HG02759 (cell line): ENCODE data around the gene APBB3.
"Not testable (repeated sequence)": the region's sequence is repeated elsewhere in the genome, so short reads cannot be mapped to it uniquely, and the experiment has no call there.

Source experiments
- ATAC-seq: cut with Tn5 transposase; IDR thresholded peaks from one replicate; pipeline ENCODE4 v1.9.1; 2021; ENCODE audit warnings: mild to moderate bottlenecking, moderate library complexity; ENCODE audit not compliant: unreplicated experiment

The APBB3 gene, protein sequence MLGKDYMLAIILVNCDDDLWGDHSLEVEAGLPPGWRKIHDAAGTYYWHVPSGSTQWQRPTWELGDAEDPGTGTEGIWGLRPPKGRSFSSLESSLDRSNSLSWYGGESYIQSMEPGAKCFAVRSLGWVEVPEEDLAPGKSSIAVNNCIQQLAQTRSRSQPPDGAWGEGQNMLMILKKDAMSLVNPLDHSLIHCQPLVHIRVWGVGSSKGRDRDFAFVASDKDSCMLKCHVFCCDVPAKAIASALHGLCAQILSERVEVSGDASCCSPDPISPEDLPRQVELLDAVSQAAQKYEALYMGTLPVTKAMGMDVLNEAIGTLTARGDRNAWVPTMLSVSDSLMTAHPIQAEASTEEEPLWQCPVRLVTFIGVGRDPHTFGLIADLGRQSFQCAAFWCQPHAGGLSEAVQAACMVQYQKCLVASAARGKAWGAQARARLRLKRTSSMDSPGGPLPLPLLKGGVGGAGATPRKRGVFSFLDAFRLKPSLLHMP

DNA sequence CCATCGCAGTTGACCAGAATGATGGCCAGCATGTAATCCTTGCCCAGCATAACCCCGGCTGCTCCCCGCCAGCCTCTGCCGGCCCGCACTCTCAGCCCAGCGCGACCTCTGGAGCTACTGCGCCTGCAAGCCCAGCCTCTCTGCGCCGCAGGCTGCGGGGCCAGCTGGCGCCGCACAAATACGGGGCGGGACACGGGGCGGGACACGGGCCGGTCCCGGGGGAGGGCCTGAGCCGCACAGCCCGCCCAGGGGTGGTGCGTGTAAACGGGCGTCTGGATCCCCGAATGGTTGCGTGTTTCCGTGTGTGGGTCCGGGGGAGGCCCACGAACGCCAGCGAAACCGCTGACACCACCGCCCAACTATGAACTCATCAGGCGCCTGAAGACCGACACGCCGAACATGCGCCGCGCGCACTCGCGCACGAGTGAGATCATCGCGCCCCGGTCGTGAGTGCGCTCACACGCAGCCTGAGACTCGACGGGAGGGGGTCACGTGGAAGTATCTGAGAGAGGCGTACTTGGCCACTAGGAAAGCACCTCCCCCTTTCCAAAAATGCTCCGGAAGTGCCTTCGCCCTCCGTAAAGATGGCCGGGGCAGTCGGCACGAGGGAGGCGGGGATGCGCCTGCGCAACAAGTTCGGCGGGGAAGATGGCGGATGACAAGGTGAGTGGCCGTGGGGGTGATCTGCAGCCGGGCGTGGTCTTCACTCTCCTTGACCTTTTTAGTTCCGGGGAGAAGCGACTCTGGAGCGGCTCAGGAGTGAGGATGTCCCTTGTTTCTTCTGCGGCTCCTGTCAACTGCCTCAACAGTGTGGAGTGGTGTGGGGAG, at the start of gene APBB3, which contains the start of gene SLC35A4:
TSS of gene APBB3 (minus strand) at position 403 of the 828 bp plus-strand sequence. CDS start at position 50, 353 bp downstream.
TSS of gene SLC35A4 (plus strand) at position 633 of the 828 bp plus-strand sequence. CDS start 2,342 bp downstream, outside the sequence.
- peak; percentile 90 for ATAC-seq

DNA sequence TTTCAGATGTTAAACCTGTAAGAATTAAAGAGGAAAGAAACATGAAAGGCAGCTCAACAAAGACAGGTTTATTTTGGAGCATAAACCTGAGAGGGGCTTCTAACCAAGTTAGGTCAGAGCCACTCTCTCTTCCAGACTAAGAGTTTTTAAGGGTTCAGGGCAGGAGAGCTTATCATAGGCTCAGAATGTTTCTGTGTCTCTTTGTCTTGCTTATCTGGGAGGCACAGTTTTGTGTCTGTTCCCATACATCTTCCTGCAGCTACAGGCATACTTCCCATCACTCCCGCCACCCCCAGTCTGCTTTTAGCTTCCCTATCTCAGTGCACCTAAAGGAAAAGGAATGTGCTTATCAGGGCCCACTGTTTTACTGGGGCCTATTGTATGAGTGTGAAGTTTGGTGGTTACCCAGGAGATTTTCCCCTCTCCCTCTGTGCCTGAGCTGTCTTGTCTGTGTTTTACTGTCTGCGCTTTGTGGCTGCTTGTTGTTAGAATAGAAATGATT, 46.7 kb upstream of the APBB3 start:
- ATAC-seq, result no peak

DNA sequence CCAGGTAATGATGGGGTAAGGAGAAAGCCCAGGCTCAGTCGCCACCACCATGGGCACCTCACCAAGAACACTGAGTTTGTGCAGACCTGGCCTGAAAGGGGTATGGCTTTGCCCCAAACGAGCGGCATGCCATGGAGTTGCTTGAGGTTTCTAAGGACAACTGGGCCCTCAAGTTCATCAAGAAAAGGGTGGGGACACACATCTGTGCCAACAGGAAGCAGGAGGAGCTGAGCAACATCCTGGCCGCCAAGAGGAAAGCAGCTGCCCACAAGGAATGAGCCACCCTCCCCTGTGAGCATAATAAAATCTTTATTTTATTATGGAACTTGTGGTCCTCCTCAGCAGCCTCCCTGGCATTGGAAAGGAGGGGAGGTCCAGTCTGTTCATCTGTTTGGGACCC, 44.7 kb upstream of the APBB3 start:
- ATAC-seq, result no peak

GRCh38 chr5:140608722-140609121, 44.3 kb upstream of the APBB3 start:
- no peak for ATAC-seq

DNA sequence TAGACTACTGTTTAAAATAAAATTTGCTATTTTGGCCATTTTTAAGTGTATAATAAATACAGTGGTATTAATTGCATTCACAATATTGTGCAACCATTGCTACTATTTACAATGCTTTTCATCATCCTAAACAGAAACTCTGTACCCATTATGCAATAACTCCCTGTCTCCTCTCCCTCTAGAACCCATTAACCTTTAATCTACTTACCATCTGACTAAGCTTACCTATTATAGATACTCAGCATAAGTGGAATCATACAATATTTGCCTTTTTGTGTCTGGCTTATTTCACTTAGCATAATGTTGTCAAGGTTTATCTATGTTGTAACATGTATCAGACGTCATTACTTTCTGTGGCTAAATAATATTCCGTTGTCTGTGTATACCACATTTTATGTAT, 42.6 kb upstream of the APBB3 start:
- ATAC-seq, result no peak

DNA sequence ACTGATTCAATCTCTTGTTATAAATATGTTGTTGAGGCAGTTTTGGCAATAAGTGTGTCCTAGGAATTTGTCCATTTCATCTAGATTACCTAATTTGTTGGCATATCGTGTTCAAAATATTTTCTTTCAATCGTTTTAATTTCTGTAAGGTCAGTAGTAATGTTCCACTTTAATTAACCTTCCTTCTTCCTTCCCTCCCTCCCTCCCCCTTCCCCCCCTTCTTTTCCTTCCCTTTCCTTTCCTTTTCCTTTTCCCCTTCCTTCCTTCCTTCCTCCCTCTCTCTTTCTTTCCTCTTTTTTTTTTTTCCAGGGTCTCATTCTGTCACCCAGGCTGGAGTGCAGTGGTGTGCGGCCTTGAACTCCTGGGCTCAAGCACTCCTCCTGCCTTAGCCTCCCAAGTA, 41.5 kb upstream of the APBB3 start:
- no peak for ATAC-seq

DNA sequence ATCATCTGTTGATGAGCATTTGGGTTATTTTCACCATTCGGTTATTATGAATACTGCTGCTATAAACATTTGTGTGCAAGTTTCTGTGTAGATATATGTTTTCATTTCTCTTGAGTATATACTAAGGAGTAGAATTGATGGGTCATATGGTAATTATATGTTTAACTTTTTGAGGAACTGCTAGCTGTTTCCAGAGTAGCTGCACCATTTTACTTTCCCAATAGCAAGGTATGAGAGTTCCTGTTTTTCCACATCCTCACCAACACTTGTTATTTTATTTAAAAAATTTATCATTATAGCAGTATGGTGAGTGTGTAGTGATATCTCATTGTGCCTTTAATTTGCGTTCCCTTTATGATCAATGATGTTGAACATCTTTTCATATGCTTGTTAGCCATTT, 39.3 kb upstream of the APBB3 start:
- no peak for ATAC-seq

GRCh38 chr5:140603446-140603698, 39.0 kb upstream of the APBB3 start:
- not testable (repeated sequence) for ATAC-seq

- ATAC-seq, result no peak
Measured at GRCh38 chr5:140602147-140602546, 37.7 kb upstream of the APBB3 start.

GRCh38 chr5:140600096-140600495, 35.7 kb upstream of the APBB3 start:
- no peak for ATAC-seq

DNA sequence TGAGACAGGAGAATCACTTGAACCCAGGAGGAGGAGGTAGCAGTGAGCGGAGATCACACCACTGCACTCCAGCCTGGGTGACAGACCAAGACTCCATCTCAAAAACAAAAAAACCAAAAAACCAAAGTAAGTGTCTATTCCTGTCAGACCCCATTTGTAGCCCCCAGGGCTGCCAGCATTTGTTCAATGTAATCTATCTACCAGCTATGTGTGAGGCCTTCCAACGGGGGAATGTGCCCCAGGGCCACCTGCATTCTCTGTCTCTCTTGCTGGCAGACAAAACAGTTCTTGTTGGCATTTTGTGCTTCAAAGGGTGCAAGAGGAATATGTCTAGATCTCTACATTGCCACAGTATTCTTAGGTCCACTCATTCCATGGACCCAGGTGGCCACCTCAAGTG, 34.4 kb upstream of the APBB3 start:
- no peak for ATAC-seq

- no peak for ATAC-seq
Measured at GRCh38 chr5:140596321-140596741, 31.9 kb upstream of the APBB3 start.

- no peak for ATAC-seq
Measured at GRCh38 chr5:140595538-140596300, 31.3 kb upstream of the APBB3 start.

GRCh38 chr5:140594169-140594568, 29.8 kb upstream of the APBB3 start:
- no peak for ATAC-seq

- ATAC-seq, result not testable (repeated sequence)
Measured at GRCh38 chr5:140593070-140593469, 28.7 kb upstream of the APBB3 start.

DNA sequence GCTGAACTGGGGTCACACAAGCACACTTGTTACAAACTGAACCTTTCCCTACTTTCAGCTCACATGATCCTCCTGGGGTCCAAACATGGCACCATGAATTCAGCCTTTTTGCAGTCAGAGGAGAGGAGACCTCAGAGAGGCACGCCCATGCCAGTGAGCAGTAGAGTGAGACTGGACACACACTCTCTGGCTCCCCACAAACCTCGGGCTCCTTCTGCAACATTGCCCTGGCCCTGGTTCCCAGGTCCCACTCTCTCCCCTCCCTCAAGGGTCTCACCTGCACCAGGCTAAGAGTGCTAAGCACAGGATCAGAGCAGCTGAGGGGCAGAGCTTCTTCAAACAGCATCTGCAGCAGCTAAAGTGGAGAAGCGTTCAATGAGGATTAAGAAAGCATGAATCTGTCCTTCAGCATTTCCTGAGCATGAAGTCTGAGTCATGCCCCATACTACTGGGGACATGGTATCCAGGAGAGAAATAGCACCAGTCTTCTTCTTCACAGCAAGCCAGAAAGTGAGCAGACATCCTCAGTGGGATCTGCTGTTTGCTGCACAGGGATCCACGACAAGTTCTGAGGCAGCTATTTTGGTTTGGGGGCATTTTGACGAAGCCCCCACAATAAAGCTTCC, 27.5 kb upstream of the APBB3 start:
- no peak for ATAC-seq

DNA sequence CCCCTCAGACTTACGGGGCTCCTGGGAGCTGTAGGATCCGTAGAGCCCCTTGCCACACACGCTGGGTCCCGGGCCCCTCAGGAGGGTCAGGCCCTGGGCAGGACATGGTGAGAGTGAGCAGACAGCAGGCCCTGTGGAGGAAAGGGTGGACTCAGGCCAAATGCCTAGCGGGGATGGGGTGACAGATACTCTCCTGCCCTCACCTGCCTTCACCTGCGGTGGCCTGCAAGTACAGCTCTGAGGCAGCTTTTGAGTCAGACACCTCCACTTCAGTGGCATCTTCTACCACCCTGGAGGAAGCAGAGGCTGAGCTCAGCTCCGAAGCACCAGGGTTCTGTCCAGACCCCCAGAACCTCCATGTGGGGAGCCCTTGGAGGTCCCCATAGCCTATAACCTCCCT, 26.5 kb upstream of the APBB3 start:
- ATAC-seq, result no peak

DNA sequence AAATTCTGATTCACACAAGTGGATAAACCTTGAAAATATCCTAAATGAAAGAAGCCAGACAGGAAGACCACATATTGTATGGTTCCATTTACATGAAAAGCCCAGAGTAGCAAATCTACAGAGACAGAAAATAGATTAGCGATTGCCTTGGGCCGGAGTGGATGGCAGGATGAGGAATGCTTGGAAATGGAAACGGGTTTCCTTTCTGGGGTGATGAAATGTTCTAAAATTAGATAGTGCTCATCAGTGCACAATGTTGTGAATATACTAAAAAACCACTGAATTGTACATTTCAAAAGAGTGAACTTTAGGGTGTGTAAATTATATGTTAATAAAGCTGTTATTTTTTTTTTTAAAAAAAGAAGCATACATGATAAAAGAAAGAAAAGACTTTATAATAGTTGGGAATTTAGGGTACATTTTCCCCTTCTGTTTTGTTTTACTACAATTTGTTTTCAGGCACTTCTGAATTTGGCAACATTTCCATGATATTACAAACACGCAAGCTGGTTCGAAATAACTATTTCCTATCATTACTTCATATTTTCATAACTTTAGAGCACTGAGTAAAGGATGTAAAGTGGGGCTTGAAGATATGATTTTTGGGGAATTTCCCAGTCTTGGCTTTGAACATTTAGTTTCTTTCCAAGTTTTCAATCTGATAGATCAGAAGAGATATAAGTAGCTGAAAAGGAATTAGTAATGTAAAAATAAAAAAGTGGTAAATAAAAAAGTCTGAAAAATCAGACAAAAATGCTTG, 24.1 kb upstream of the APBB3 start:
- no peak for ATAC-seq

DNA sequence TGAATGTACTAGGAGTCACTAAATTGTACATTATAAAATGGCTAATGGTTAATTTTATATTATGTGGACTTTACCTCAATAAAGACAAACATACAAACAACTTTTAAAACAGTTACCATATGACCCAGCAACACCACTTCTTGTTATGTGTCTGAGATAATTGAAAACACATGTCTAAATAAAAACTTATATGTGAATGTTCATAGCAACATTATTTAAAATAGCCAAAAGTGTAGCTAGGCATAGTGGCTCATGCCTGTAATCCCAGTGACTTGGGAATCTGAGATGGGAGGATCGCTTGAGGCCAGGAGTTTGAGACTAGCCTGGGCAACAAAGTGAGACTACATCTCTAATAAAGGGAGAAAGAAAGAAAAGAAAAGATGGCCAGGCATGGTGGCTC, 23.1 kb upstream of the APBB3 start:
- ATAC-seq, result no peak
